Stimulated activated CD4-positive, alpha-beta T cell treated with anti-CD3 and anti-CD28 coated beads, Interleukin-1b, Interleukin-23, amount 100 ng/mL, for 48 hours (primary cell): ENCODE measurements around the gene ANKRD9.
A peak's percentile ranks its signal among the peaks of the same experiment; 100 is the strongest.
"Not testable (repeated sequence)": the region's sequence is repeated elsewhere in the genome, so short reads cannot be mapped to it uniquely, and the experiment has no call there.

Source experiments
- DNase-seq: peaks from one replicate; pipeline ENCODE4 v3.0.0-alpha.2; 2020

Gene ANKRD9, protein sequence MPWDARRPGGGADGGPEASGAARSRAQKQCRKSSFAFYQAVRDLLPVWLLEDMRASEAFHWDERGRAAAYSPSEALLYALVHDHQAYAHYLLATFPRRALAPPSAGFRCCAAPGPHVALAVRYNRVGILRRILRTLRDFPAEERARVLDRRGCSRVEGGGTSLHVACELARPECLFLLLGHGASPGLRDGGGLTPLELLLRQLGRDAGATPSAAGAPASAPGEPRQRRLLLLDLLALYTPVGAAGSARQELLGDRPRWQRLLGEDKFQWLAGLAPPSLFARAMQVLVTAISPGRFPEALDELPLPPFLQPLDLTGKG

GRCh38 chr14:102509746-102510615, at the start of gene ANKRD9:
Gene ANKRD9, minus strand, starts transcription at chr14:102509776. Its CDS starts 1,887 bp downstream, at chr14:102507889.
- peak; percentile 90 for DNase-seq

DNA sequence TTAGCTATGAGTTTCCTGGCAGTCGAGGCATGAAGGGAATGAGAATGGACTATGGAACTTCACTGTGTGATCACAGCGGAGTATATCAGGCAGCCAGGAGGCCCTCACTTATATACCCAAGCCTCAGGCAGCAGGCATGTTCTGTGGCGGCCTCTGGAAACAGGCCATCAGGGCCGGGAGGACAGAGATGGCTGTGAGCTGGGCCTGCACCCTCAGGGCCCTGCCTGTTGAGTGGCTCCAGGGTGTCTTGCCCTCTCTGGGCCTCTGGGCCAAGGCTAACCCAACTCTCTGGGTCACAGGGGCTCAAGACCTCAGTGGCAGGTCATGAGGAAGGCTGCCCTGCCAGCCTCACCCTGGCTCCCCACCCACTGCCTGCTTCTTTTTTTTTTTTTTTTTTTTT, 49.0 kb upstream of the ANKRD9 start:
- no peak for DNase-seq

- no peak for DNase-seq
Measured at GRCh38 chr14:102557434-102558226, 48.1 kb upstream of the ANKRD9 start.

DNA sequence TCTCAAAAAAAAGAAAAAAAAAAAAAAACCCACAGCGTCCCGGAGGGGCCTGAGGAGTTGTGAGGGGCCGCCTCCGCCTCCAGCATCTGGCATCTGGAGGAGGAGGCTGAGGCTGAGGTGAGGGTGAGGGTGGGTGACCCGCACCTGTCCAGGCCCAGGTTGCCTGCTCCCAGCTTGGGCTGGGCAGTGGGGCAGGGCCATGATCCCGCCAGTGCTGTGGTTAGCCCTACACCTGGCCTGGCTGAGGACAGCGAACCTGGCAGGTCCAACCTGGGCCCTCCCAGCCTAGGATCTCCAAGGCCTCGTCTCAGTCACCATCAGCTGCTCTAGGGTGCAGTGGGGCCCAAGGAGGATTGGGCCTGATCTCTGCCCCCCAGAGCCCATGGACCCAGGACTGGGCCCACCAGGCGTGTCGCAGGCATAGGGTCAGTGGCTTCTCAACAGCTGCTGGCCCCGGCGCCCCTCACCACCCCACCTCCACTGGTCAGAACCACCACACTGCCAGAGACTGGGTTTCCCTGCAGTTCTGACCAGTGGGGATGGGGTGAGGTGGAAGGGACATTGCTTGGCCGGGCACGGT, 46.6 kb upstream of the ANKRD9 start:
- no peak for DNase-seq

DNA sequence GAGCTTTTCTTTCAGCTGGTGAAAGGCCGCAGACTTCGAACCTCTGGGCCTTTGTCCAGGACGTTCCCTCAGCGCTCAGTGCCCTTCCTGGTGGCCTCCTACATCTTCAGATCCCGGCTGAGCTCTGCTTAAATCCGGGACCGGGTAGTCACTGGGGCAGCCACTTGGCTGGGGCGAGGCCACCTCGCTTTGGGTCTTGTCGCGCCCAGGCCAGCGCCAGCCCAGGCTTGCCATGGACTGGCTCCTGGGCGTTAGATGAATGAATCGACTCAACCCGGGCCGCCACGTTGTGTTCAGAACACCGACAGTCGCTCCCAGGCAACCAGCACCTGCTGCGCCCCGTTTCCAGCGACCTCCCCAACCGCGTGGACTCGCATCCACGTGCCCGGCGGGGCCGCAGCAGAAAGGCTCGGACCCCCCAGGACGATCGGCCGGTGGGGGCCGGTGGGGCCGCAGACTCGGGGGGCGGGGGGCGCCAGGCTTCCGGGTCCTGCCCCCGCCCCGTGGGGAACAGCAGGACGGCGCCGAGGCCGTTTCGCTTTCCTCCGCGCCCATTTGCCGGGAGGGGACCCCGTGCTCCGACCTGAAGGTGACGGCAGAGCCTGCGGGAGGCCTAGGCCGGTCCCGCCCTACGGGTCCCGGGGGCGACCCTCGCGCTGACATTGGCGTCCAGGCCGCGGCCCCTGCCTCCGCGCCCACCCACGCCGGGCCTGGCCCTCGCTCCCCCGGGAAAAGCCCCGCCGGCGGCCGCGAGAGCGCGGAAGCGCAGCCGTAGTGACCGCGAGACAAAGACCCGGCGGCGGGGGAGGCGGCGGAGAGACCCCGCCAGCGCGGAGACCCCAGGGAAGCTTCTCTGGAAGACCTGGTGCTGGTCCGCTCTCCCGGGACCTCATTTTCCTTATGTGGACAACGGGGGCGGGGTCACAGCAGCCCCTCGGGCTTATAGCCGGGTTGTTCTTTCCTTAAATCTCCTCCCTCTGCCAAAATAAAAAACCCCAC, 45.5 kb upstream of the ANKRD9 start:
- DNase-seq = peak; percentile 47

- peak; percentile 55 for DNase-seq
Measured at GRCh38 chr14:102551995-102552705, 42.6 kb upstream of the ANKRD9 start.

GRCh38 chr14:102550927-102551401, 41.4 kb upstream of the ANKRD9 start:
- DNase-seq = not testable (repeated sequence)

DNA sequence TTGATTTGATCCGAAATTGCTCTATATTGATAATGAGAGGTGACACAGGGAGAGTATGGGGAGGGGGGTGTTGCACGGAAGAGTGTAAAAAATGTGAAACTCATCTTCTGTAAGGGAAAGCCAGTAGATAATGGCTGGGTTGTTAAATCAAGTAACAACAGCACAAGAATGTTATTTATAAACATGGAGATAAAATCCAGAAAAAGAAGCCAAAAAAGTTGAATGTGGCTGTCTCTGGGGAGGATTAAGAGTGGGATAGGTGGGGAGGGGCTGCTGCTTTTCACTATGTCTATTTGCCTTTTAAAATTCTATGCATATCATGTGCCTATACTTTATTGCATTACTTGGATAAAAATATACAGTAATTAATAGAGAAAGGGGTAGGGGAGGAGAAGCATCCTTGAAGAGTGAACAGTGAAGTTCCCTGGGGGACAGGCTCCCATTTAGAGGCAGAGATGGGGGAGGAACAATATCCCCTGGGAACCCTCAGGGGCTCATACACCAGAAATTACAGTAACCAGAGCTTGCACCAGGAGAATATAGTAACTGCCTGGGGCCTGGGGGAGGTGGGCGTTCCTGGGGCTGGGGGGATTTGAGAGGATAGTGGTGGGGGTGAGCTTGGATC, 39.2 kb upstream of the ANKRD9 start:
- DNase-seq = no peak

DNA sequence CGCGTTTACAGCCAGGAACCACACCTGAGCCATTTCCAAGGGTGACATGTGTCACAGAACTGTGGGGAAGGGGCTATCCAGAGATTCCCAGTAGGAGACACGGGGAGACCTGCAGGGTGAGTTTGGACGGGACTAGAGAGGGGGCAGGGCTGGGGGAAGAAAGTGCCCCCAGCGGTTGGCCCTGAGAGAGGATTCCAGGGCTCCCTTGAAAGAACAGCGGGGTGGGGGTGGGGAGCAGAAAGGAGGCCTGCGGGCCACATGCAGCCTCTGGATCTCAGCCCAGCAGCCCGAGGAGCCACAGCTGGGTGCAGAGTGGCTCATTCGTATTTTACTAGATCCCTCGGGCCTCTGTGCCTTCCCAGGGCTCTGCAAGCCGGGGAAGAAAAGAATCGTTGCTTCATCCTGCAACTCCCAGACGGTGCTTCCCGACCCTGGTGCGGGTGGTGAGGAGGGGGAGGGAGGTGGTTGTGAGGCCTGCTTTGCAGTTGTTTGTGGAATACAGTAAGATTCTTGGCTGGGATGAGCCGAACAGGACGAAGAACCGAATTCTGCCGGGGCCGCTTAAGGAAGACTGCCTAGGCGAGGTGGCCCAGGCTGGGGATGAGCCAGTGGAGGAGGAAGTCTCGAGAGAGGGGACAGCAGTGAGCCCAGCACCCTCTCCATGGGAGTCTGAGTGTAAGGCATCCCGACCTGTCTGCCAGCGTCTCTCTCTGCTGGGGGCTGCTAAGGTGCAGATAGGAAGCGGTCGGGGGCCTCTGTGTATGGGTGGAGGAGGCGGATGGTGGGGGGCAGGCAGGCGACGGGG, 36.1 kb upstream of the ANKRD9 start:
- no peak for DNase-seq

DNA sequence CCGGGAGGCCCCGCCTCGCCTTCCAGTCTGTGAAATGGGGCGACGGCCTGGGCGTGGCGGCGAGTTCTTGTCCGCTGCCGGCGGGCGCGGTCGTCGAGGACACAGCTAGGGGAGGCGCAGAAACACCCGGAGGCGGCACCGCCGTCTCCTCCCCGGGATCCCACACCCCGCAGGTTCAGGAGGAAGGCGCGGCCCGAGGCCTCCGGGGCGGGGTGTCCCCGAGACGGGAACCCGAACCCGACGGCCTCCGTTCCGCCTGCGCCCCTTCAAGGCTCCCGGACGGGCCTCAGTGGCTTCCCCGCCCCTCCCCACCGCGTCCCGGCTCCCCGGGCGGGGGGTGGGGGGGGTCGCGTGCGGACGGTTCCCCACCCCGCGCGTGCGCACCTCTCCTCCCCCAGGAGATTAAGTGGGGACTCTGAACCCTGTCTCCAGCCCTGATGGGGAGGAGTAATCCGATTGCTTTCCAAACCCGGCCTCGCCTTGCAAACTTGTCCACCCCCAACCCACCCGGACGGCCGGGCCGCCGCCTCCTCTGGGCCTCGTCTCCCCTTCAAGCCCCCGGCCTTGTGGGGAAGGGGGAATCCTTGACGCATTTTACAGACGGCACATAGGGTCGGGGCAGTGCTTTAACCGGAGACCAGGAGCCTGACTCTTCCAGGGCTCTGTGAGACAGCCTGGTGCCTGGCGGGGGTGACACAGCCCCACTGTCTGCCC, 35.3 kb upstream of the ANKRD9 start:
- DNase-seq = no peak

DNA sequence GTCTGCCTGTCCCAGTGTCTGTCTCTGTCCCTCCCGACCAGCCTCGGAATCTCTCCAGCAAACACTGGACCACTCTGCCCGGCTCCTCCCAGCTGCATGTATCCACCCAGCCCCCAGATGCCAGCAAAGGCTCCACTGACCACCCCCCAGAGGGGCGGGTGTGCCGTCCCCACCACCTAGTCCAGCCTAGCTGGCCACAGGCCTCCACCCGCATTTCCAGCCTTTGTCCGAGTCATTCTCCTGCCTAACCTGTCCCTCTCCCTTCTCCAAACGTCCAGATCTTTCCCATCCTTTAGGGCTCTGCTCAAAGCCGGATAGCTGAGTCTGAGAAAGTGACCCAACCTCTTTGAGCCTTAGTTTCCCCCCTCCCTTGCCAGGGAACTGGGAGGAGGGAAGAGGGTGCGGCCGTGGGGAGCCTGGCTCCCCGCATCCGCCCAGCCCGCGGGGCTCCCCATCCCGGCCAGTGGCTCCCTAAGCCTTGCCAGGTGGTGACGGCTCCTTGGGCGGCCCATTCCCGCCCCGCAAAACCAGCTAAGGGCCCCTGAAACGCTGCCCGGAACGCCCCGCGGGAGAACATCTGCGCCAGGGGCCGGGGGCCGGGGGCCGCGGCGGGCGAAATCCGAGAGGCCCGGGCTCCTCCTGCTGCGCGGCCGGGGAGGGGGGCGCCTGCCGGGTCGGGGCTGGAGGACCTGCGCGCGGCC, 34.6 kb upstream of the ANKRD9 start:
- DNase-seq = no peak

- no peak for DNase-seq
Measured at GRCh38 chr14:102541771-102542170, 32.2 kb upstream of the ANKRD9 start.

- not testable (repeated sequence) for DNase-seq
Measured at GRCh38 chr14:102541029-102541491, 31.5 kb upstream of the ANKRD9 start.

- DNase-seq = no peak
Measured at GRCh38 chr14:102540315-102541028, 30.9 kb upstream of the ANKRD9 start.

DNA sequence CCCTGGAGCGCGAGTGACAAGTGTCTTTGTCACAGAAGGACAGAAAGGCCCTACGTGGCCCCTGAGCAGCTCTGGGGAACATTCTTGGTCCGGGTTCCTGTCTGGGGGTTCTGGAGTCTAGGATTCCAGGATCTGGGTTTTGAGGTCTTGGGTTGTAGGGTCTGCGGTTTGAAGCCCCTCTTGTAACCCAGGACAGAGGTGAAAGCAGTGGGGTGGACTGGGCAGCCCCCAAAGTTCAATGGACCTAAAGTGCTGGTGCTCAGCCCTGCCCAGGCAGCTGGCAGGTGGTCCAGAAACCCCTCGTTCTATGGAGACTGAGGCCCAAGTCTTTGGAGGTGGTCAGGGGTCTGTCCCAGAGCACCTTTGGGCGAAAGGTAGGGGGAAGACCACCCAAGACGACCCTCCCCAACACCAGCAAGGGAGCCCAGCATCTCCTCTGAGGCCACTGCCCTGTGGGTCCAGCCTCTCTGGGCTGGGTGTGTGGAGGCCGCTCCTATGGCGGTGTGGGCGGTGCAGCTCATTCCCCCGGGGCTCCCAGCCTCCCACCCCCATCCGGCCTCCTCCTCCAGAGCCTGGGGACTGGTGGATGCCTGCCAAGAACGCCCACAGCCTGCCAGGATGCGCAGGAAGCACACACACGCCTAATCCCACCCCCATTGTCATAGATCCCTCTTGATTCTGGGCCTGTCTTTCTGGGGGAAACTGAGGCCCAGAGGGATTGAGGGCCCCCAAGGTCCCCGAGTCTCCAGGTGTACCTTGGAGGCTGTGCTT, 30.2 kb upstream of the ANKRD9 start:
- DNase-seq = no peak
